ENCODE measurements around the gene DNAI4. TPM values are rescaled to one million over a fixed set of nuclear protein-coding genes. Genes with fewer than 3 reads are reported as not detected.
"Not testable (repeated sequence)": the region's sequence is repeated elsewhere in the genome, so short reads cannot be mapped to it uniquely, and the experiment has no call there.

DNAI4 gene
- 2.4 and 3.6 TPM in 2 replicates for total RNA-seq (2014; rRNA removed)
- polyA plus RNA-seq (2012): 1.3 TPM

GRCh38 chr1:66924756-66925557 is at the start of gene DNAI4, which contains the start of gene MIER1:
TSS of gene DNAI4 (minus strand) at chr1:66924856. CDS start at chr1:66924831, 25 bp downstream.
TSS of gene MIER1 (plus strand) at chr1:66924990. CDS start at chr1:66925029, 39 bp downstream.
- DNase-seq (ENCODE audit: low read depth): peak; percentile 98

GRCh38 chr1:66968574-66968973 is 43.9 kb upstream of the DNAI4 start:
- DNase-seq (ENCODE audit: low read depth): no peak

- not testable (repeated sequence) for DNase-seq (ENCODE audit: low read depth)
Observed at GRCh38 chr1:66966188-66966873, 41.7 kb upstream of the DNAI4 start.

- DNase-seq (ENCODE audit: low read depth): no peak
Observed at GRCh38 chr1:66957938-66958337, 33.3 kb upstream of the DNAI4 start.

- DNase-seq (ENCODE audit: low read depth): no peak
Observed at GRCh38 chr1:66954208-66954607, 29.6 kb upstream of the DNAI4 start.

GRCh38 chr1:66951513-66951912 is 26.9 kb upstream of the DNAI4 start:
- peak; percentile 61 for DNase-seq (ENCODE audit: low read depth)

- no peak for DNase-seq (ENCODE audit: low read depth)
Observed at GRCh38 chr1:66947267-66947666, 22.6 kb upstream of the DNAI4 start.

GRCh38 chr1:66945316-66945715 is 20.7 kb upstream of the DNAI4 start:
- DNase-seq (ENCODE audit: low read depth): no peak

GRCh38 chr1:66944330-66945274 is 19.9 kb upstream of the DNAI4 start:
- DNase-seq (ENCODE audit: low read depth): peak; percentile 84

- no peak for DNase-seq (ENCODE audit: low read depth)
Observed at GRCh38 chr1:66943361-66943969, 18.8 kb upstream of the DNAI4 start.

GRCh38 chr1:66940981-66941380 is 16.3 kb upstream of the DNAI4 start:
- DNase-seq (ENCODE audit: low read depth): peak; percentile 49

GRCh38 chr1:66938613-66939012 is 14.0 kb upstream of the DNAI4 start:
- peak; percentile 50 for DNase-seq (ENCODE audit: low read depth)

- no peak for DNase-seq (ENCODE audit: low read depth)
Observed at GRCh38 chr1:66937529-66938234, 13.0 kb upstream of the DNAI4 start.

- no peak for DNase-seq (ENCODE audit: low read depth)
Observed at GRCh38 chr1:66933887-66934700, 9.4 kb upstream of the DNAI4 start.

- no peak for DNase-seq (ENCODE audit: low read depth)
Observed at GRCh38 chr1:66932291-66932690, 7.6 kb upstream of the DNAI4 start.

- no peak for DNase-seq (ENCODE audit: low read depth)
Observed at GRCh38 chr1:66931590-66931989, 6.9 kb upstream of the DNAI4 start.

GRCh38 chr1:66930823-66931174 is 6.1 kb upstream of the DNAI4 start:
- no peak for DNase-seq (ENCODE audit: low read depth)

GRCh38 chr1:66929999-66930822 is 5.6 kb upstream of the DNAI4 start:
- DNase-seq (ENCODE audit: low read depth): peak; percentile 94

GRCh38 chr1:66929691-66929998 is 5.0 kb upstream of the DNAI4 start:
- DNase-seq (ENCODE audit: low read depth): no peak

Data from LHCN-M2 (cell line).